NCI-H748 (cell line): ENCODE data around the gene GIMAP6.
"Not testable (repeated sequence)": the region's sequence is repeated elsewhere in the genome, so short reads cannot be mapped to it uniquely, and the experiment has no call there.

ENCODE experiments used
- DNase-seq: peaks from one replicate; lab custom pipeline; 2025; ENCODE audit not compliant: unreplicated experiment; lab: John Stamatoyannopoulos, UW

GIMAP6 gene

GRCh38 chr7:150586785-150587152 lies 45.4 kb downstream of the GIMAP6 start:
- no peak for DNase-seq

DNA sequence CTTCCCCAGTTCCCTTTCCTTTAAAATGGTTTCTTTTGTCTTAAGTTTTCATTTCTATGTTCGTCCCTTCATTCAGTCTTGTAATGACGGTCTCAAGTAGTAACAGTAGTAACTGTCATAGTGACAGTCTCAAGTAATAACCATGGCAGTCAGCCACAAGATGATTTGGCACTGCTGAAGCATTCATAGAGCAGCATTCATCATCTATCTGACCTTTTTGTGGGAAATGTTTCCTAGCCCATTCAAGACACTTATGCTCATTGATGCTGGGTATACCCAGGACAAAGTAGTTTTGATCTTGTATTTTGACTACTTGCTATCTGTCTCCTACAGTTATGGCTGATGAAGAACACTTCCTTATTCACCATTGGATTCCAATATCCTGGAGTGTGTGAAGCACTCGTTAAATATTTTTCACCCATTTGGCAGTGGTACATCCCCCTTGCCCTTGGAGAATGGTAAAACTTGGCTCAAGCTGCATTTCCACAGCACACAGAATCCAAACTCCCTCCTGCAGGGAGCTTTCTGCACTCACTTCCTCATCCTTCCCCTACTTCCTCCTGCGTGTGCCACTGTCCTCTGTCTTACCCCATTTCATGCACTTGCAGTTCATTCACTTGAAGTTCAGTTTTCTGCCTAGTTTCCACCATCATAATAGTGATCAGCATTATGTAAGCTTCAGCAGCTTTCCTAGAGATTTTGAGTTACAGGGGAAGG lies 46.0 kb downstream of the GIMAP6 start:
- DNase-seq, result no peak

- no peak for DNase-seq
Observed at GRCh38 chr7:150585199-150585598, 47.0 kb downstream of the GIMAP6 start.

DNA sequence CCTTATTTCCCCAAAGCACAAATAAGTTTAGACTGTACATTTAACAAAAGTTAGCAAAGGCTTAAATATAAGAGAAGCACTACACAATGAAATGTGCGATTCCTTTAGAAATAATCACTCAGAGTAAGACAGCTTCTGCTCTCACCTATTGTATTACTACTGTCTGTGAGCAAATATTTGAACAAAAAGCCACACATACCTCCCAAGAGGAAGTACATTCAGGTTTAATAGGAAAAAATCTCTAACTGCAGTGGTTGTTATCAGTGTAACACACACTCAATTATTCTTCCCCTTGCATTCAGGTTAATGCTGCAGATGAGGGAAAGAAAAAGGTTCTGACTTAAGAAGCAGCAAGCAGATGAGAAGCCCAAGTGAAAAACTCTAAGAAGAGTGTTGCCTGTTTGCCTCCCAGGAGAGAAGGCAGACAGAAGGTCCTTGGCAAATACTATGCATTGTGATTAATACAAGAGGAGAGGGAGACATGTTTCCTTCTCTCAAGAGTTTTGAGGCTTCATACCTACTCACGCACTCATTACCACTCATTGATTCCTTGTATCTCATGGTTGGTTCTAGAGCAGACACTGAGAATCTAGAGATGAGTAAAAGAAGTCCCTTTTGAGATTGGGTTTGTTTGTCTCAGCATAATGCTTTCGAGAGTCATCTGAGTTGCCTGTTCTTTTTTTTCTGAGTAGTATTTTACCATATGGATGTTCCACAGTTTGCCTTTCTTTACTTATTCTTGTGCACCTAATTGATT lies 51.4 kb downstream of the GIMAP6 start:
- DNase-seq, result no peak

DNA sequence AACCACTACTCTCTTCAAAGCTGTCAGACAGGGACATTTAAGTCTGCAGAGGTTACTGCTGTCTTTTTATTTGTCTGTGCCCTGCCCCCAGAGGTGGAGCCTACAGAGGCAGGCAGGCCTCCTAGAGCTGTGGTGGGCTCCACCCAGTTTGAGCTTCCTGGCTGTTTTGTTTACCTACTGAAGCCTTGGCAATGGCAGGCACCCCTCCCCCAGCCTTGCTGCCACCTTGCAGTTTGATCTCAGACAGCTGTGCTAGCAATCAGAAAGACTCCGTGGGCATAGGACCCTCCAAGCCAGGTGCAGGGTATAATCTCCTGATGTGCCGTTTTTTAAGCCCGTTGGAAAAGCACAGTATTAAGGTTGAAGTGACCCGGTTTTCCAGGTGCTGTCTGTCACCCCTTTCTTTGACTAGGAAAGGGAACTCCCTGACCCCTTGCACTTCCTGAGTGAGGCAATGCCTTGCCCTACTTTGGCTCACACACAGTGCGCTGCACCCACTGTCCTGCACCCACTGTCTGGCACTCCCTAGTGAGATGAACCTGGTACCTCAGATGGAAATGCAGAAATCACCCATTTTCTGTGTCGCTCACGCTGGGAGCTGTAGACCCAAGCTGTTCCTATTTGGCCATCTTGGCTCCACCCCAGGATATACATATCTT lies 52.1 kb downstream of the GIMAP6 start:
- DNase-seq, result not testable (repeated sequence)
